CD4-positive, alpha-beta T cell treated with Interleukin-6 at 100 ng/mL for 8 hours (primary cell): ENCODE data around the gene UPB1.
"Not testable (repeated sequence)": the region's sequence is repeated elsewhere in the genome, so short reads cannot be mapped to it uniquely, and the experiment has no call there.

Experiments
- DNase-seq: peaks from one replicate; pipeline ENCODE4 v3.0.0-alpha.2; 2020; ENCODE audit warnings: mixed read lengths, low spot score

UPB1 gene

DNA sequence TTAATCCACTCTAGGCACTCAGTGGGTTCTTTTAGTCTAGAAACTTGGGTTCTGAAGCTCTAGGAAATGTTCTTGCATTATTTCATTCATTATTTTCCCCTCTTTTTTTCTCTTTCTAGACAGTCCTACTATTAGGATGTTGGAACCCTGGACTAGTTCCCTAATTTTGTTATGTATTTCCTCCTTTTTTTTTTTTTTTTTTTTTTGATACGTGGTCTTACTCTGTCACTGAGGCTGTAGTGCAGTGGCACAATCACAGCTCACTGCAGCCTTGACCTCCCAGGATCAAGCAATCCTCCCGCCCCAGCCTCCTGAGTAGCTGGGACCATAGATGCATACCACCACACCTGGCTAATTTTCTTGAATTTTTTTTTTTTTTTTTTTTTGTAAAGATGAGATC, 9.4 kb downstream of the UPB1 start:
- DNase-seq = no peak

DNA sequence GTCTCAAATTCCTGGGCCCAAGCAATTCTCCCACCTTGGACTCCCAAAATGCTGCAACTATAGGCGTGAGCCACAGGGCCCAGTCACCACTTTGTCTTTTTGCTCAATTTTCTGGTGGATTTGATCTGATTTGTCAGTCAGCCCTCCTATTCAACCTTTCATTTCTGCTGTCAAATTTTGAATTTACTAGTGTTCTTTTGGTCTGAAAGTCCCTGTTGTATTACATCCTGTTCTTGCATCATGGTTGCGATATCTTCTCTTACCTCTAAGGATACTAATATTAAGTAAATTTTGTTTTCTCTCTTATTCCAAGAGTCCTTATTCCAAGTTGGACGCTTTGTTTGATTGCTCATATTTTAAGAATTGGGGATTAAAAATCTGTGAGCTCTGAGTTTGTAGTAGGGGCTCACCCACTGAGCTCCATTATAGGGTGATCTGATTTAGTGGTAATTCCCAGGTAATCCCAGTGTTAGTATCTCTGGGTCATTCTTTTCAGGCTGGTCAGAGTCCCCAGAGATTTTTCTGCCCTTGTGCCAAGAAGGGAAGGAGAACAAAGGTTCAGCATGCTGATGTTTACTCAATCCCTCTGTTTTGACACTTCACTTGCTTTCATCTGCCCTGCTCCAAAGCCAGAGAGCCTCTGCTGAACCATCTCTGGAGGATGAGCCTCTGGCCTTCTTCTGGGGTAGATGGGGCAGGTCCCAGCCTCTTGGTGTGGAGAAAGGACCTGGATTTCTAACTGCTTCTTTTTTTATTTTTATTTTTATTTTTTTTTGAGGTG, 10.0 kb downstream of the UPB1 start:
- no peak for DNase-seq

DNA sequence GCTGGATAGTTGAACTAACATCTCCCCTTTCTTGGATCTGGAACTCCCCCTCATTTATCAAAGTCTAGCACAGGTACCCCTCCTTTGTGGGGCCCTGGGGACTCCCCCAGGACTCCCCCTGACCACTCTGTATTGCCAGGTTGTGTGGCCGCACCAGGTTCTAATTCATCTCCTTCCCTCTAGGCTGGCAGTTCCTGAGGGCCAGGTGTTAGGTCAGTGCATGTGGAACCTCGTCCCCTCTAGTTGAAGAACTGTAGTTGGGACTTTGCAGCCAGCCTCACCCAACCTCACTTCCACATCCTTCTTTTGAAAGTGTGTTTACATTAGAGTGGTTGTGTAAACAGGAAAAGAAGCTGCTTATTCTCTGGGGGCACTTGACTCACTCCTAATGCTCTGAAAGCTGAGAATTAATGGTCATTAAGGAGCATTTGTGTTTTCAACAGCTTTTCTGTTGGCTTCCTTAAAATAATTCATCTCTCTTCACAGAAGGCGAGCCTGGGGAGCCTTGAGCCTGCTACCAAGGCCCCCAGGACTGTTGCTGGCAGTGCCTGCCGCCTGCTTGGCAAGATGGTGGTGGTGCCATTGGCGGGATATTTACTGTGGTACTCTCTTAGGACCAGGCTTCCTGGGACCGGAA, 11.8 kb downstream of the UPB1 start:
- no peak for DNase-seq

DNA sequence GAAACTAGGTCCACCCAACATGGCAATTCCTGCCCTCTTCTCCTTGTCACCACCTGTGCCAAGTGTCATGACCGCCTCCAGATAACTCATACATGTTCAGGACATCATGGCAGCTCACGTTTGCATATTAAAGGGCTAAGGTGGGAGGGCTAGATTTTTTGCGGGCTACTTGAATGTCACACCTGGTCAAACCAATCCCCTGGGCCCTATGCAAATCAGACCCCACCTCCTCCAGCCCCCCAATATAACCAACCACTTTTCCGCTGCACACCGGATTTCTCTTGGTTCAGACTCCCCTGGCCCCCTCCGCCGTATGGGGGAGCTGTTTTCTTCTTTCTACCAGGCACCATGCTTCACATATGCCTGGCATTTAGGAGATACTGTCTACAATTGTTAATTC, 12.6 kb downstream of the UPB1 start:
- no peak for DNase-seq

DNA sequence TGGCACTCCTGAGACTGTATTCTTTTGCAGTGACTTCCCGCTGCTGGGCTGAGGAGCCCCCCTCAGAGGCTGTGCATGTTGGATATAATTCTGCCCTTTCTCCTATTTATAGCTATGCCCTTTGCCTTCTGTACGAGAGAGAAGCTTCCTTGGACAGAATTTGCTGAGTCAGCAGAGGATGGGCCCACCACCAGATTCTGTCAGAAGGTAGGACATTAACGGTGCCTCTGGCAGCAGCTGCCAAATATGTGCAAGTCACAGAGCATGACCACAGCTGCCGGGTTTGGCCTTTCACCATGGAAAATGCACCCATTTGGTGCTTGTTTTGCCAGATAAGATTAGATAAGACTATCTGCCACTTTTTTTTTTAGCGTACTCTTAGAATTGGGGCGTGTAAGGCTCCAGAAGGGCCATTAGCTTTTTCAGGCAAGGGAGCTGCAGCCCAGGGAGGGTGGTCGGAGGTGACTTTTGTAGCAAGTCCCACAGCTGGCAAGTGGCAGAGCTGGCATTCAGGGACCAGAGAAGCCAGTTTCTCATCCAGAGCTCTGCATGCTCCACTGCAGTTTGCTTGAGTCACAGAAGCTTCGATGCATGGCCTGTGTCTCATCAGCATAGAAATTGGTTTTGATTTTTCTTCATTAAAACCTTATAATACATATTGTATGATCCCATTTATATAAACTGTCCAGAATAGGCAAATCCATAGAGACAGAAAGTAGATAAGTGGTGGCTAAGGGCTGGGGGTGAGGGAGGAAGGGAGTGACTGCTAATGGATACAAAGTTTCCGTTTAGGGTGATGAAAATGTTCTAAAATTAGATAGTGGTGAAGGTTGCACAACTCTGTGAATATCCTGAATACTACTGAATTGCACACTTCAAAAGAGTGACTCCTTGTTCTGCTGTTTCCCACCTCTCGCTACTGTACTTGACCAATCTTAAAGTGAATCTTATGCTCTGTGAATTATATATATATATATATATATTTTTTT, 15.8 kb downstream of the UPB1 start:
- no peak for DNase-seq

DNA sequence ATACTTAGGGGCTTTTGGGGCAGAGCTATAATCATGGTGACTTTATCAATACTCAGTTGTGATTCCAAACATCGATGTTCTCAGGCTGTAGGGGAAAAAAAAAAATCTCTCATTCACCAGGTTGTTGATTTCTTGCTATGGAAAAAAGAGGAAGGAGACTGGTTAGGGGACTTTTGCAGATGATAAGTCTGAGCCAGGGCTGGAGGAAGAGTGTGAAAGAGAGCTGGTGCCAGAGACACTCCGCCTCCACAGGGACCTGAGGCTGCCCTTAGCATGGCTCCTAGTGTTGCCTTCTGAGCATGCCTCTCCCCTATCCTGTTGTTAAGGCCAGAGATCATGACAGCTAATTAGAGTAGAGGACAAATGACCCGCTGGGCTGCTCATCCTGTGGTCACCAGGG, 16.9 kb downstream of the UPB1 start:
- no peak for DNase-seq

DNA sequence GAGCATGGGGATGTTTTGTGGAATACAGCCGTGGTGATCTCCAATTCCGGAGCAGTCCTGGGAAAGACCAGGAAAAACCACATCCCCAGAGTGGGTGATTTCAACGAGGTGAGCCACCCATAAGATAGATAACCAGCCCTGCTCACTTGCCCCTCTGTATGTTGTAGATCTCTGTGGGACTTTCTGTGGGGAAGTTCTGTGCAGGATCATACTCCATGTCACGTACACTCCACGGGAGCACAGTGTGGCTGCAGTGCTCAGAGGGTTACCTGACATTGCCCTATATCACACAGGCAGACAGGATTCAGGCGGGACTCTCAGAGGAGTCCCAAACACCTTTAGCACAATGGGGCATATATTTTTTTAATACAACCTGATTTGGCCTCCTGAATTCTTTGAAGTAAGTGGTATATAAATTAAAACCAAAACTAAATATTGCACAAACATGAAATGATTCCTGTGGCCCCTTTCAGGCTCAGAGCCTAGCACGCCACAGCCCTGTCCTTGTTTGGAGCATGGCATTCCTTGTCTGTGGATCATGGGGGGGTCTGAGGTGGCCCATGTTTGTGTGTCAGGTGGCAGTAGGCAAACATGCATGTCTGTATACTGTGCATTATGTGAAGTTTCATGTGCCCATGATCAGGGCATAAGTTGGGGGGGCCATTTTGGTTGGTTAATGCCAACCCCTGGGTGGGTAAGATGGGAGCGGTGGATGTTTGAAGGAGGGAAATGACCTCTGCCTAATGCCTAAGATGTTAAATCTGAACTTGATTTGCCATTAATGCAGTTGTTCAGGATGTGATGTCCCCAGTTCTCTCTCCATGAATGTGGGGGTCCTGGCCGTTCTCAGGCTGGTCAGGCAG, 18.5 kb downstream of the UPB1 start:
- no peak for DNase-seq

DNA sequence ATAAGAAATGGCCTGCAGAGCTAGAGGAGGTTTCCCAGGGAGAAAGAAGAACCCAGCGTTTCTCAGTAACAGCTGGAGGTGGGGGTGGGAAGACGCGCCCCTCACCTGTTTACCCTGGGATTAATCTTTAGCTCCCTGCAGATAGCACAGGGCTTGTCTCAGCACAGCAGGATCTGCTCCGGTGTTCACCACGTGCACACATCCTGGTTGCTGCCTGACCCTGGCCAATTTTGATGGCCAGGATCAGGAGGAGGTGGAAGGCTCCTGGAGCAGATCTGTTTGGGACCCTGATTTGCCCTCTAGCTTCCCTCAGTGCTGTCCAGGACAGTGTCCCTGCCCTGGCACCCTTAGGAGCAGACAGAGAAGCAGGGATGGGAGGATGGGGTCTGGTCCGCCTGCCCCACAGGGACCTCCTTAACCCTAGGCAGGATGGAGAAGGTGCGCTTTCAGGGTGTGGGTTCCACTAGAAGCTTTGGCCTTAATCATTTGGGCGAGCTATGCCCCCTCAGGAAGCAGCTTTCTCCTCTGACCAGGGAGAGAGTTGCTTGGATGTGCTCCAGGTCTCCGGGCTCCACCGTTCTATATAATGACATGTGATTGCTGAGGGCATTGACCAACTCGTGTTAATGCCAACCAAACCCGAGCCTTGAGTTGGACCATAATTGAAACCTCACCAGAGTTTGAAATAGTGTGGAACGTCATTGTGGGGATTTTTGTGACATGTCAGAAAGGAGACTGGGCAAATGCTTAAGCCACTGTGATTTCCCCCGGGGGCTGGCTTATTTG, 19.3 kb downstream of the UPB1 start:
- no peak for DNase-seq

DNA sequence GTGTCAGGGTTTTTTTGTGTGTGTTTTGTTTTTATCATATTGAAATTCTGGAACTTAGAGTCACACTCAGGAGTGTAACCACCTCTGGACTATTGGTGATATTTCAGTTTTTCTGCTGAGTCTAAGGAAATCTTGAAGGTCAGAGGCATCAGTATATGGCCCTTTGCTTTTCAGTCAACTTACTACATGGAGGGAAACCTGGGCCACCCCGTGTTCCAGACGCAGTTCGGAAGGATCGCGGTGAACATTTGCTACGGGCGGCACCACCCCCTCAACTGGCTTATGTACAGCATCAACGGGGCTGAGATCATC, 19.9 kb downstream of the UPB1 start:
- no peak for DNase-seq

DNA sequence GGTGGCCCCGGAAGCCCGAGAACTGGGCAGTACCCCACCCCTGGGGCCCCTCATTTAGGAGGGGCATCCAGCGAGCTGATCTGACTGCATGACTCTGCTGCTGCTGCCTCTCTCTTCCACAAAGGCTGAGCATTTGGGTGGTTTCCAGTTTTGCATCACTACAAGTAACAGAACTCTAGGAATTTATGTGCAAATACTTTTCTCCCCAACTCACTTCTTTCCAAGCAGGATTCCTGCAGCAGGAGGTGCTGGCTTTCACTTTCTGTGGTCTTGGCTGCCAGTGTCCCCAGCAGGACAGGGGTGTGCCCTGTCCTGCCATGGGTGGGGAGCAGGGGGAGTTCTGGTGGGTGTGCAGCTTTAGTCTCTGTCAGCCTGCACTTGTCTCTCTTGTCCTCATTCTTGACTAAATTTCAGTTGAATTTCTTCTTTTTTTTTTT, 21.2 kb downstream of the UPB1 start:
- DNase-seq = no peak

DNA sequence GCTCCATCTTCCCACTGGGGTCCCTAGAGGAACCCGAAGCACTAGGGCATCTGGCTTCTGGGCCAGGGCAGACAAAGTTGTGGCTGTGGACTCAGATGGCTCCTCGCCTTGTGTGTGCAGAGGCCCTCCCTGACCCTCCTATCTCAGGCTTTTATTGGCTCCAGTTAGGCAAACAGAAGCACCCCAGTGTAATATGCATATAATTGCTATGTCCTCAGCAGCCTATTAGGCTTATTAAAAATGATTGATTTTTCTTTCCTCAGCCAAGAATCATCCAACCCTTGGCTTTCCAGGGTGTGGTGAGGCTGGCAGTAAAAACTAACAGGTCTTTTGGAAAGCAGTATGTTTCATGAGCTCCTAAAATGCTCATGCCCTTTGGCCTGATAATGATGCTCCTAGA, 22.3 kb downstream of the UPB1 start:
- DNase-seq = no peak

DNA sequence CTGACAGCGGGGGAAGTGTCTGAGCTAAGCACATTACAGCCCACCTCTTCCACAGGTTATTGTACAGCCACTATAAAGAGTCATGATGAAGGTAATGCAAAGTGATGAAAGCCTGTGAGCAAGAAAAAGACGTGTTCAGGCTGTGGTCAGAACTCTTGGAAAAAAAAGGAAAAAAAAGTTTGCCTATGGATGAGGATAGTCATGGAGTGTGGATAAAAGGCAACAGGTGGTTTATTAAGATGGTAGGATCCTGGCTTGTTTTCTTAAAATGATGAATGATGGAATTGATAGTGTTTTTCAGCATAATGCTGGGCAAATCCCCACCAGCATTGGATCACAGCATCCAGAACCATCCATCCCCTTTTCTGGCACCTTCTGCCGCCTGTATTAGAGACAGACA, 23.1 kb downstream of the UPB1 start:
- no peak for DNase-seq

DNA sequence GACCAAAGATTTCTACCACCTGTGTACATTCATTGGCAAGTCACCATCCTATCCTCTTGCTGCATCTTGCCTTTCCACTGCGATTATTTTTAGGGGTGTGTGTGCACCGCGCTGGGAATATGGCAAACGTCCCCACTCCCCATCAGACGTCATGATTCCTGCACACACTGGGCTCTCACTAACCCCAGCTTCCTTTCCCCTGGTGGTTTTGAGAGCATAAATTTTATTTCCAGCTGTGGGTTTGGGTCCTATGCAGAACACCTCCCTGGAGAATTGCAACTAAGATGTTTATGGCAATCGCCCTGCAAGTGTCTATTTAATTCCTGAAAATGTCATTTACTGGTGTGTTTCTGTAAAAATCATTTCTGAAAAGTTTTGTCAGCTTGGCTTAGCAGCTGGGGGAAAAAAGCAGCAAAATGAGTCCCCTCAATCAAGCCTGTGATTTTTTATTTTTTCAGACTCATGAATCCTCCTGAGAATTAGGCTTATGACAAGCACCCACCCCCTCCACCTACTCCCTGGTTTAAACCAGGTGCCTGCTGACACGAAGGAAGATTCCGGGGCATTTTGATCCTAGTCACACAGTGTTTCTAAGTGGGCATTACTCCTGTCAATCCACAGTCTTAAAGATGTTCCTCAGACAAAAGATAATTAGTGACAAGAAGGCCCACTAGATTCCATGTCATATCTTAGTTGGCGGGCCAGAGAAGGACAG, 23.8 kb downstream of the UPB1 start:
- no peak for DNase-seq

DNA sequence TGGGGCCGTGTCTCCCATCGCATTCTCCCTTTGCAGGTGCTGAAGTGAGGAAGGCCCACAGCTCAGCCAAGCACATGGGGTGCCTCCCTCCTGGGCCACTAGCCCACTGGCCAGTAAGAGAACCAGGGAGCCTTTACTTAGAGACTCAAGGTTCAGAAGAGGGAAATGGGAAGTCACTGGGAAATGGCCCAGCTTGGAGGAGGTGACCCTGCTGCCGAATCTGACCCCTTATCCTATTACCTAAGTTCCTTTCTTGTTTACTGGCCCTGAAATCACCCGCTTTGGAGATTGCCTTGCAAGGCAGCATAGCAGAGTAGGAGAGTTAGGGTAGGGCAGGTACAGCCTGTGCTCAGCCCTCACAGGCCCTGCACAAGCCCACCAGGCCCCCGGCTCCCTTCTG, 24.4 kb downstream of the UPB1 start:
- no peak for DNase-seq

DNA sequence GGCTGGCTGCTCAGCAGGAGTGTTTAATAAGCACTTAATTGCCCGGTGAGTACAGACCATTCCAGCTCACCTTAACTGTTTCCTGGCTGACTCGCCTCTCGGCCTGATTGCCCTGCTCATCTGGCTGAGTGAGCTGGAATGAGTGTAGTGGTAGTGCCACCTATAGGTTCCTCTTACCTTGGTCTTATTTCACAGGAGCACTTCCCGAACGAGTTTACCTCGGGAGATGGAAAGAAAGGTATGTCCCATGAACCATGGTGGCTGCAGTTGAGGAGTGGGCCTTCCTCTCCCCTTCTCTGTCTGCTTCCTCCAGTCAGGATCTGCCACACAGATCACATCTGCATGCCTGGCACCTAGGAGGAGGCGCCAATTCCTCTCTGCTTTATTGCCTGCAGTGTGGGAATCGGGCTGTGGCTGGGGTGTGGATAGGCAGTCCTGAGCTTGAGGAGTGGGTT, 26.7 kb downstream of the UPB1 start:
- DNase-seq = peak; percentile 40

DNA sequence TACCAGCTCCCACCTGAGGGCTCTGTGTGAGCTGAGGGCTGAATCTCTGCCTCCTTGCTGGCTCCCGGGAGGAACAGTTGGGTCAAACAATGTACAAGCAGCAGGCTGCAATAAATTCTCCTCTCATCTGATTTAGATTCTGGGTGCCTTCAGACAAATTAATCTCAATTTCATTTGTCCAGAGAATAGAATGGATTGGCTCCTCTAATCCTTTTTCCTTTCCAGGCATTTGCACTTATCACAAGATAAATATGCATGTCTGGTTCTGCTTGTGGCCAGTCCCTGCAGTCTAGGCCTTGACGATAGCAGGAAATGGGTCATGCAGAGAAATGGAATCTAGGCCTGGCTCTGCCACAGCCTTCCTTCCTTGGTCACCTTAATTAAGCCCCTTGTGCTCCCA, 28.7 kb downstream of the UPB1 start:
- no peak for DNase-seq

DNA sequence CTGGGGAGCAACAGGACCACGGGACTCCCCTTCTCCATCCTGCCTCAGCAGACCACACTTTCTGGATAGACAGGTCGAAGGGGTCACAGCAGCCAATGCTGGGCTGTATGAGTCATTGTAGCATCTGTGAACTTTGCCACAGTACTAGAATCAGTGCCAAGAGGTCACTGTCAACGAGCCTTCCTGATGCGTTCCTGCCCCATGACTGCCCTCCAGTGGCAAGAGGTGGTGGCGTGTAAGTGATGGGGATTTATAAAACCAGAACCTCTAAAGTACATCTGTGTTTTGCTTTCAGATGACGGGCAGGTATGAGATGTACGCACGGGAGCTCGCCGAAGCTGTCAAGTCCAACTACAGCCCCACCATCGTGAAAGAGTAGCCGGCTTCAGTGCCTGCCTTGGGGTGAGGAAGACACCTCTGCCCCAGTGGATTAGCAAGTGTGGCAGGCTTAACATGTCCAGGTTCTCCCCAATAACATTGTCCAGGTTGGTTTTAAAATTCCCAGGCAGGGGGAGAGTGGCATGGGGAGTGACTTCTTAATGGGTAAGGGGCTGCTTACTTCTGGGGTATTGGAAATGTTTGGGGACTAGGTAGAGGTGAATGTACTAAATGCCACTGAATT, 30.4 kb downstream of the UPB1 start:
- DNase-seq = peak; percentile 77

DNA sequence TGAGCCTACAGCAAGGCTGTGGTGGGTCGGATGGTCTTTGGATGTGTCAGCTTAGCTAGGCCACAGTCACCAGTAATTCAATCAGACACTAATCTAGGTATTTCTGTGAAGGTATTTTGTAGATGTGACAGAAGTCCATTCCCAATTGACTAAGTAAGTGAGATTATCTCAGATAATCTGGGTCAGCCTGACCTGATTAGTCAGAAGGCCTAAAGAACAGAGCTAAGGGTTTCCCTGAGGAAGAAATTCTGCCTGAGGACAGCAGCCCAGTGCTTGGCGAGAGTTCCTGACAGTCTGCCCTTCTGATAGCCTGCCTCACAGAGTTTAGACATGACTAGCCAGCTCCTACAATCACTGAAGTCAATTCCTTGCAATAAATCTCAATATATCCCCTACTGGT, 31.1 kb downstream of the UPB1 start:
- no peak for DNase-seq

DNA sequence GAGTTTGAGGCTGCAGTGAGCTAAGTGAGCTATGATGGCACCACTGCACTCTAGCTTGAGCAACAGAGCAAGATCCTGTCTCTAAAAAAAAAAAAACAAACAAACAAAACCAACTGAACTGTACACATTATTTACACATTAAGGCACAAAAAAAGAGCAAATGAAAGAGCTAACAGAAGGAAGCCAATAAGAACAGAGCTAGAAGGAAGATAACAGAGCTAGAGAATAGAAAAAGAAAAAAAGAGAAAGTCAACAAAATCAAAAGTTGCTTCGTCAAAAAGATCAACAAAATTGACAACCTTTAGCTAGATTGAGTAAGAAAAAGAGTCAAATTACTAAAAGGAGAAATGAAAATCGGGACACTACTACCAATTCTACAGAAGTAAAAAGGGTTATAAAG, 34.8 kb downstream of the UPB1 start:
- DNase-seq = no peak

DNA sequence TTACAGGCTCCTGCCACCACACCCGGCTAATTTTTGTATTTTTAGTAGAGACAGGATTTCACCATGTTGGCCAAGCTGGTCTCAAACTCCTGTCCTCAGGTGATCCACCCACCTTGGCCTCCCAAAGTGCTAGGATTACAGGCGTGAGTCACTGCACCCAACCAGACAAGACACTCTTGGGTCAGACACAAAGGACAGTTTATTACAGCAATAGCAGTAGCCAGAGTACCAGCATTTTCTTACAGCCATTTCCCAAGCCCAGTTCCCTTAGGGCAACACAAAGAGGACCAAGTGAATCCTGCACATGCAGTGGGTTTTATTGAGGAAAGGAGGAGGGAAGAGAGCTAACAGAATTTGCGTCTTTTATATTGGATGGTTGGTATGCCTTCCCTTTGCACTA, 35.8 kb downstream of the UPB1 start:
- not testable (repeated sequence) for DNase-seq
